ENCODE measurements around the gene ICA1.

- TF ChIP-seq, protein P1, sequence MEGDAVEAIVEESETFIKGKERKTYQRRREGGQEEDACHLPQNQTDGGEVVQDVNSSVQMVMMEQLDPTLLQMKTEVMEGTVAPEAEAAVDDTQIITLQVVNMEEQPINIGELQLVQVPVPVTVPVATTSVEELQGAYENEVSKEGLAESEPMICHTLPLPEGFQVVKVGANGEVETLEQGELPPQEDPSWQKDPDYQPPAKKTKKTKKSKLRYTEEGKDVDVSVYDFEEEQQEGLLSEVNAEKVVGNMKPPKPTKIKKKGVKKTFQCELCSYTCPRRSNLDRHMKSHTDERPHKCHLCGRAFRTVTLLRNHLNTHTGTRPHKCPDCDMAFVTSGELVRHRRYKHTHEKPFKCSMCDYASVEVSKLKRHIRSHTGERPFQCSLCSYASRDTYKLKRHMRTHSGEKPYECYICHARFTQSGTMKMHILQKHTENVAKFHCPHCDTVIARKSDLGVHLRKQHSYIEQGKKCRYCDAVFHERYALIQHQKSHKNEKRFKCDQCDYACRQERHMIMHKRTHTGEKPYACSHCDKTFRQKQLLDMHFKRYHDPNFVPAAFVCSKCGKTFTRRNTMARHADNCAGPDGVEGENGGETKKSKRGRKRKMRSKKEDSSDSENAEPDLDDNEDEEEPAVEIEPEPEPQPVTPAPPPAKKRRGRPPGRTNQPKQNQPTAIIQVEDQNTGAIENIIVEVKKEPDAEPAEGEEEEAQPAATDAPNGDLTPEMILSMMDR (conservative IDR thresholded peaks at IDR 0.05; ENCODE audit: low read length): no peak
- TF ChIP-seq EZH2phosphoT487 (IDR thresholded peaks at IDR 0.05; ENCODE audit: borderline replicate concordance): no peak
Observed at GRCh38 chr7:8192897-8193296, 69.1 kb downstream of the ICA1 start.
